A673 (cell line): ENCODE results near the gene FRMD5.

ENCODE experiments used
- EZH2 ChIP-seq: fragments of 200-600 bp; sonication (generic); IDR thresholded peaks from 2 replicates; pipeline ENCODE4 v1.6.1; 2017; ENCODE audit warnings: borderline replicate concordance, low read depth, mild to moderate bottlenecking, mixed read lengths, antibody characterized with exemption, low read length; ENCODE audit not compliant: poor library complexity, severe bottlenecking
- TF ChIP-seq, protein P1 (sequence below): fragments of 300-800, 200-600 bp; sonication (generic); conservative IDR thresholded peaks from 2 replicates; pipeline ENCODE4 v1.5.1; 2017; ENCODE audit warnings: low read depth, mild to moderate bottlenecking, antibody characterized with exemption, low read length, moderate library complexity, mixed read lengths

DNA sequence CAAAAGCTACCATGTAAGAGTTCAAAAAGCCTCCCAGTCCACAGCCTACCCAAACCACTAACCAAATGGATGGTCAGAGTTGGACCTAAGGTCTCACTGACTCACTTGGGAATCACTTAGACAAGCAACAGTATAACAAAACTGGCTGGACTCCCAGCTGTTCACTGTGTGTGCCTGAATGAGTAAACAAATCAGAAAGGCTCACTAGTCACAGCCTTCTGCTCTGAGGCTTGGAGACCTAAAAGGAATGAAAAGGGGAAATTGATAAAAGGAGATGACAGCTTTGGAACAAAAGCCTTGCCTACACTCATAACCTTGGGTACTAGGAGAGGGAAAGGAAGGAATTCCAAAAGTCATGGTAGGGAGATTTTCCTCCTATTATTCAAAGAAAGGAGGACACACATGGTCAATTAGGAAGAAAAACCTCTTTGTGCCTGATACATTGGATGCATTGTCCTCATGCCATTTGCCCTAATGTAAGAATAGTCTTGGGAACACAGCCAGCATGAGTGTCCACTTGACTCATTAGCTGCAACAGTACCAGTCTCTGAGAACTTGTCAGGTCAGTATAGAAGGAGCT is 92.3 kb downstream of the FRMD5 start:
- TF ChIP-seq, protein P1, sequence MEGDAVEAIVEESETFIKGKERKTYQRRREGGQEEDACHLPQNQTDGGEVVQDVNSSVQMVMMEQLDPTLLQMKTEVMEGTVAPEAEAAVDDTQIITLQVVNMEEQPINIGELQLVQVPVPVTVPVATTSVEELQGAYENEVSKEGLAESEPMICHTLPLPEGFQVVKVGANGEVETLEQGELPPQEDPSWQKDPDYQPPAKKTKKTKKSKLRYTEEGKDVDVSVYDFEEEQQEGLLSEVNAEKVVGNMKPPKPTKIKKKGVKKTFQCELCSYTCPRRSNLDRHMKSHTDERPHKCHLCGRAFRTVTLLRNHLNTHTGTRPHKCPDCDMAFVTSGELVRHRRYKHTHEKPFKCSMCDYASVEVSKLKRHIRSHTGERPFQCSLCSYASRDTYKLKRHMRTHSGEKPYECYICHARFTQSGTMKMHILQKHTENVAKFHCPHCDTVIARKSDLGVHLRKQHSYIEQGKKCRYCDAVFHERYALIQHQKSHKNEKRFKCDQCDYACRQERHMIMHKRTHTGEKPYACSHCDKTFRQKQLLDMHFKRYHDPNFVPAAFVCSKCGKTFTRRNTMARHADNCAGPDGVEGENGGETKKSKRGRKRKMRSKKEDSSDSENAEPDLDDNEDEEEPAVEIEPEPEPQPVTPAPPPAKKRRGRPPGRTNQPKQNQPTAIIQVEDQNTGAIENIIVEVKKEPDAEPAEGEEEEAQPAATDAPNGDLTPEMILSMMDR: no peak
- TF ChIP-seq EZH2: no peak
